ENCODE data around the gene GMEB2.

The GMEB2 gene

DNA sequence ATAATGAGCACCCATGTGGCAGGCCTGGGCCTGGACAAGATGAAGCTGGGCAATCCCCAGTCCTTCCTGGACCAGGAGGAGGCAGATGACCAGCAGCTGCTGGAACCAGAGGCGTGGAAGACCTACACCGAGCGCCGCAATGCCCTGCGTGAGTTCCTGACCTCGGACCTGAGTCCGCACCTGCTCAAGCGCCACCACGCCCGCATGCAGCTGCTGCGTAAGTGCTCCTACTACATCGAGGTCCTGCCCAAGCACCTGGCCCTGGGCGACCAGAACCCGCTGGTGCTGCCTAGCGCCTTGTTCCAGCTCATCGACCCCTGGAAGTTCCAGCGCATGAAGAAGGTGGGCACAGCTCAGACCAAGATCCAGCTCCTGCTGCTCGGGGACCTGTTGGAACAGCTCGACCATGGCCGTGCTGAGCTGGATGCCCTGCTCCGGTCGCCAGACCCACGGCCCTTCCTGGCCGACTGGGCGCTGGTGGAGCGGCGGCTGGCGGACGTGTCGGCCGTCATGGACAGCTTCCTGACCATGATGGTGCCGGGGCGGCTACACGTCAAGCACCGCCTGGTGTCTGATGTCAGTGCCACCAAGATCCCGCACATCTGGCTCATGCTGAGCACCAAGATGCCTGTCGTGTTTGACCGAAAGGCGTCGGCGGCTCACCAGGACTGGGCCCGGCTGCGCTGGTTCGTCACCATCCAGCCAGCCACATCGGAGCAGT is 71.1 kb downstream of the GMEB2 start:
- Histone ChIP-seq H3K4me3 (replicated peaks; ENCODE audit: low read depth, low read length) (no peak overlapping the region), H3K36me3 (ENCODE audit: control insufficient read depth, insufficient read depth, low read length) (peaks cover 8% of the 10 kb centered on the region), H3K27me3 (replicated peaks; ENCODE audit: control insufficient read depth, insufficient read depth, low read length) (no peaks in the 10 kb centered on the region)
- no peak for DNase-seq (ENCODE audit: extremely low read depth, insufficient read length)
- TF ChIP-seq, protein P1, sequence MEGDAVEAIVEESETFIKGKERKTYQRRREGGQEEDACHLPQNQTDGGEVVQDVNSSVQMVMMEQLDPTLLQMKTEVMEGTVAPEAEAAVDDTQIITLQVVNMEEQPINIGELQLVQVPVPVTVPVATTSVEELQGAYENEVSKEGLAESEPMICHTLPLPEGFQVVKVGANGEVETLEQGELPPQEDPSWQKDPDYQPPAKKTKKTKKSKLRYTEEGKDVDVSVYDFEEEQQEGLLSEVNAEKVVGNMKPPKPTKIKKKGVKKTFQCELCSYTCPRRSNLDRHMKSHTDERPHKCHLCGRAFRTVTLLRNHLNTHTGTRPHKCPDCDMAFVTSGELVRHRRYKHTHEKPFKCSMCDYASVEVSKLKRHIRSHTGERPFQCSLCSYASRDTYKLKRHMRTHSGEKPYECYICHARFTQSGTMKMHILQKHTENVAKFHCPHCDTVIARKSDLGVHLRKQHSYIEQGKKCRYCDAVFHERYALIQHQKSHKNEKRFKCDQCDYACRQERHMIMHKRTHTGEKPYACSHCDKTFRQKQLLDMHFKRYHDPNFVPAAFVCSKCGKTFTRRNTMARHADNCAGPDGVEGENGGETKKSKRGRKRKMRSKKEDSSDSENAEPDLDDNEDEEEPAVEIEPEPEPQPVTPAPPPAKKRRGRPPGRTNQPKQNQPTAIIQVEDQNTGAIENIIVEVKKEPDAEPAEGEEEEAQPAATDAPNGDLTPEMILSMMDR (IDR thresholded peaks at IDR 0.05; ENCODE audit: insufficient read depth, low read length, poor library complexity, severe bottlenecking), result no peak

DNA sequence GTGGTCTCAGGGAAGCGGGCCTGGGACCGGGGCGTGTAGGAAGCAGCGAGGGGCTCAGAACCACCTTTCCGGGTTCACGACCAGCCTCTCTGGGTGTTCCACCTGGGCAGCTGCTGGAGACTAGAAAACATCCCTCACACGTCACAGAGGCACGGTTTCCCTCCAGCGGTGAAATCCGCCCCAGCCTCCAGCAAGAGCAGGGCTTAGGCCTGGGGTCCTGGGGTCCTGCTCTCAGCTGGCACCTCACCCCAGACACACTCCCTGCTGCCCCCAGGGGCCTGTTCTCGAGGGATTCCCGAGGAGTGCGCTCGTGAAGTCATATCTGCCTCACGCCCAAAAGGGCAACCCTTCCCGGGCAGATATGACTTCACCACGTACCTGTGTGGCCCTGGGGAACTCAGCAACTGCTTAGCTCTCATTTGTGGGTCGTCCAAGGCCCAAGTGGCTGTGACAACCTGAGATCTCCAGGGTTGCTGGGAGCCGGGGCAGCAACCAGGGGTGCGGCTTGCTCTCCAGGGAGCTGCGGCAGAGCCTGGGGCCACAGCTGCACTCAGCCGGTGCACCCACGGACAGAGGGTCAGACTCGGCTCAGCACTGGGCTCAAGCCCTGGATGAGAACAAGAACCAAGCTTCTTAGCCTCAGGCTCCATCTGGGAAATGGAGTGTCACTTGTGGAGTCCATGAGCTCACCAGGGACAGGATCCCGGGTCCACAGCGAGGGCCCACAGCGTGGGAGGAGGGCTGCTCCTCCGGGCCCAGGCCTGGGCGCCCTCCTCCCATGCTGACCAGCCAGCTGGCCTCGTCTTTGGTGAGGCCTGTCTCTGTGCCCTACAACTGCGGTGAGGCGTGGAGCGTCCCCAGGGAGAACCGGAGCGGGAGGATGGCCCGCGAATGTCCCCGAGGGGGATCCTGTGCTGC is 72.3 kb downstream of the GMEB2 start:
- peak overlapping the region; percentile 64 for H3K4me3 ChIP-seq (replicated peaks; ENCODE audit: low read depth, low read length)
- peaks cover 1% of the 10 kb centered on the region; the same call in 1 of the 2 replicates for H3K36me3 ChIP-seq (ENCODE audit: control insufficient read depth, insufficient read depth, low read length)
- DNase-seq (ENCODE audit: extremely low read depth, insufficient read length), result peak; percentile 61
- no peaks in the 10 kb centered on the region for H3K27me3 ChIP-seq (replicated peaks; ENCODE audit: control insufficient read depth, insufficient read depth, low read length)
- TF ChIP-seq, protein P1 (IDR thresholded peaks at IDR 0.05; ENCODE audit: insufficient read depth, low read length, poor library complexity, severe bottlenecking), result no peak

DNA sequence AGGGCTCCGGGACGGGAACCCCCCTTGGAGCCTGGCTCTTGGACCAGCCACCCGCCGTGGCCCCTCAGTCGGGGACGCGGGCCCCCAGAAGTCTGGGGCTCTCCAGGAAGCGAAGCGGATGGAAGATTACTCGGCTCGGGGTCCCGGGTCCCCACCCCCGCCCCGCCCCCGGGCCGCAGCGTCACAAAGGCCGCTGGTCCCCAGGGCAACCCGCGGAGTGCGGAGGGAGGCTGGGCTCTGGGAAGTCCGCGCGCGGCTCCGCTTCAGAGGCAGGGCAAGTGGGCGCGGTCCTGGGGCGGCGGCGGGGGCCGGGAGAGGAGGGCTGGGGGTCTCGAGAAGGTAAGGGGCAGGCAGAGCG is 73.0 kb downstream of the GMEB2 start, which contains the start of gene FNDC11:
FNDC11 (plus strand) TSS at position 227 of the 358 bp plus-strand sequence. CDS start 1,505 bp downstream, outside the sequence.
- no peak for DNase-seq (ENCODE audit: extremely low read depth, insufficient read length)
- Histone ChIP-seq H3K36me3 (ENCODE audit: control insufficient read depth, insufficient read depth, low read length) (no peaks in the 10 kb centered on the region), H3K27me3 (replicated peaks; ENCODE audit: control insufficient read depth, insufficient read depth, low read length) (no peaks in the 10 kb centered on the region), H3K4me3 (replicated peaks; ENCODE audit: low read depth, low read length) (peak within 1 kb of the TSS; percentile 64)
- TF ChIP-seq, protein P1 (IDR thresholded peaks at IDR 0.05; ENCODE audit: insufficient read depth, low read length, poor library complexity, severe bottlenecking), result no peak

DNA sequence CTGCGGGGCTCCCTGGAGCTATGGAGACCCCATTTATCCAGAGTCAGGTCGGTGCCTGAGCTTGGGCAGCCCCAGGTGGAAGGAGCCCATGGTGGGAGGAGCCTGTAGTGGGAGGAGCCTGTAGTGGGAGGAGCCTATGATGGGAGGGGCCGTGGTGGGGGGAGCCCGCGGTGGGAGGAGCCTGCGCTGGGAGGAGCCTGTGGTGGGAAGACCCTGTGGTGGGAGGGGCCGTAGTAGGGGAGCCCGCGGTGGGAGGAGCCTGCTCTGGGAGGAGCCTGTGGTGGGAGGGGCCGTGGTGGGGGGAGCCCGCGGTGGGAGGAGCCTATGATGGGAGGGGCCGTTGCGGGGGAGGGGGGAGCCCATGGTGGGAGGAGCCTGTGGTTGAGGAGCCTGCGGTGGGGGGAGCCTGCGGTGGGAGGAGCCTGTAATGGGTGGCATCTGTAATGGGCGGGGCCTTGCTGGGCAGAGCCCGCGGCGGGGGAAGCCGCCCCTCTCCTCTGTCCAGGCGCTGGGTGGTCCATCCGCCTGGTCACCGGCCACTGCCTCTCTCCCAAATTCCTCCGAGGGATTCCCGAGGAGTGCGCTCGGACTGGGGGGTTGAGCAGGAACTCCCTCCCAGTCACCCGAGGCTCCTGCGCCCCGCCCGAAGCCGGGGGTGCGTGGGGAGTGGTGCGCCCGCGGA is 73.5 kb downstream of the GMEB2 start:
- Histone ChIP-seq H3K4me3 (replicated peaks; ENCODE audit: low read depth, low read length) (peak overlapping the region; percentile 64), H3K27me3 (replicated peaks; ENCODE audit: control insufficient read depth, insufficient read depth, low read length) (no peaks in the 10 kb centered on the region), H3K36me3 (ENCODE audit: control insufficient read depth, insufficient read depth, low read length) (no peaks in the 10 kb centered on the region)
- peak; percentile 86 for DNase-seq (ENCODE audit: extremely low read depth, insufficient read length)
- TF ChIP-seq, protein P1 (IDR thresholded peaks at IDR 0.05; ENCODE audit: insufficient read depth, low read length, poor library complexity, severe bottlenecking), result no peak

DNA sequence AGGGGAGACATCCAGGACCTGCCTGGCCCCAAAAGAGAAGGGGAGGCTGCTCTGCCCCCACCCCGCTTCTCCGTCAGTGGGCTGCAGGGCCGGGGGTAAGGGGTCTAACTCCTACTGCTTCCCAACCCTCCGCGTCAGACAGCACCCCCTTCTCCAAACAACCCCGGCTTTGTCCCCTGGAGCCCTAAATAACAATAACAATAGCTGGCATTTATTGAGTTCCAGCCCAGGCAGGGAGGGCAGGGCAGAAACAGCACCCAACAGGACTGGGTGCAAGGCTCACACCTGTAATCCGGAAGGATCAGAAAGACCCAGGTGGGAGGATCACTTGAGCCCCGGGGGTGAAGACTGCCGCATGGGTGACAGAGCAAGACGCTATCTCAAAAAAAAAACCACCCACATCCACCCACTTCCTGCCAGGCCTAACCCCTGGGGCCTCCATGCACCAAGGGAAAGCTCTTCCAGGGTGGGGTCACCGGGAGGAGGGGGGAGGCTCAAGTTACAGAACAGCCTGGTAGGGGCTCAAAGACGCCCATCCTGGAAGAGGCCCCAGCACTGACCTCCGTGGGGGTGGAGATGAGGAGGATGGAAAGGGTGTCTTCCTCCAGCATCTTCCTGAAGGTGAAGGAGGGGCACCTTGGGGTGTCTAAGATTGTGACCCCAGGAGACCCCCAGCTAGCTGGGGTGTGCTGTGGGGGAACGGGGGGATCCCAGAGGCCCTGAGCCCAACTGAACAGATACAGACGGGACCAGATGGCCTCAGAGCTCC is 74.2 kb downstream of the GMEB2 start:
- H3K4me3 ChIP-seq (replicated peaks; ENCODE audit: low read depth, low read length), result peak overlapping the region; percentile 23; the same call in 1 of the 2 replicates
- H3K36me3 ChIP-seq (ENCODE audit: control insufficient read depth, insufficient read depth, low read length), result no peaks in the 10 kb centered on the region
- H3K27me3 ChIP-seq (replicated peaks; ENCODE audit: control insufficient read depth, insufficient read depth, low read length), result no peaks in the 10 kb centered on the region
- TF ChIP-seq, protein P1 (IDR thresholded peaks at IDR 0.05; ENCODE audit: insufficient read depth, low read length, poor library complexity, severe bottlenecking), result no peak
- DNase-seq (ENCODE audit: extremely low read depth, insufficient read length), result peak; percentile 85
